HG03103 (cell line): ENCODE measurements around the gene CCR3.

Source experiments
- ATAC-seq: cut with Tn5 transposase; IDR thresholded peaks from one replicate; pipeline ENCODE4 v1.9.1; 2021; ENCODE audit warnings: low read depth; ENCODE audit not compliant: unreplicated experiment

The CCR3 gene

DNA sequence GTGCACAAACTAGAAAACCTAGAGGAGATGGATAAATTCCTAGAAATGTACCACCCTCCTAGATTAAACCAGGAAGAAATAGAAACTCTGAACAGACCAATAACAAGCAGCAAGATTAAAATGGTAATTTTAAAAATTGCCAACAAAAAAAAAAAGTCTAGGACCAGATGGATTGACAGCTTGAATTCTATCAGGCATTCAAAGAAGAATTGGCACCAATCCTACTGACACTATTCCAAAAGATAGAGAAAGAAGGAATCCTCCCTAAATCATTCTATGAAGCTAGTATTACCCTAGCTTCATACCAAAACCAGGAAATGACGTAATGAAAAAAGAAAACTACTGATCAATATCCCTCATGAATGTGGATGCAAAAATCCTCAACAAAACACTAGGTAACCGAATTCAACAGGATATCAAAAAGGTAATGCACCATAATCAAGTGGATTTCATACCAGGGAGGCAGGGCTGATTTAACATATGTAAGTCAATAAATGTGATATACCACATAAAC, 24.0 kb upstream of the CCR3 start:
- no peak for ATAC-seq

DNA sequence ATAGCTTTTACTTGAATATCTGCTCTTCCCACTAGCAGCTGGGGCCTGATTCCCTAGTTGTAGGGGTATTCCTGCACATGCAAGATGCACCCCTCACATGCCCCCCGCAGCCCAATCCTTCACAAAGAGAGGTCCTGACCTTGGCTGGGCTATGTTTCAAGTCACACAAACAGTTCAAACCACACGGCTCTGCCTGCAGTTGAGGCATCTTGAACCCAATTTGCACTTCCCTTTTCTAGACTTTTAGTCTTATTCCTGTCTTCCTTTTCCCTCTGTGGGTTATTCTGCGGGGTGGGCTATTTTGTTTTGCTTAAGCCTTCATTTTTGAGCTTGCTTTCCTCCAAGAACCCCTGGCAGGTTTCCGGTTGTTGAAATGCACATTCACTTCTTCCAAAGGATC, 20.9 kb upstream of the CCR3 start:
- ATAC-seq = no peak

DNA sequence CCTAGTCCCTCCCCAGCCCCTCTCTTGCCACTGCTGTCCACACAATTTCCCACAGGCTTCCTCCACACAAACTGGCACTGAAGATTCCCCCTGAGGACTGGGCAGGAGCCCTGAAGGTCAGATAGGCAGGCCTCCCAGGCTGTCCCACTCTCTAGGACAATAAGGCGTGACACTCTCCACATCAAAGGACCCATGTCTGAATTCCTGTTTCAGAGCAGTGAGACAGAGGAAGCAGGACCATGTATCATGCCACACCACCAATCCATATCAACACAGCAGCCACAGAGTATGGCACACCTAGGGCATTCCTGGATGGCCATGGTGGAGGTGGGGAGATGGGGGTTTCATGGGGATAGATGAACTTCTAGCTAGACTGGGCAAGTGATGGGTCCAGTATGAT, 20.3 kb upstream of the CCR3 start:
- no peak for ATAC-seq

DNA sequence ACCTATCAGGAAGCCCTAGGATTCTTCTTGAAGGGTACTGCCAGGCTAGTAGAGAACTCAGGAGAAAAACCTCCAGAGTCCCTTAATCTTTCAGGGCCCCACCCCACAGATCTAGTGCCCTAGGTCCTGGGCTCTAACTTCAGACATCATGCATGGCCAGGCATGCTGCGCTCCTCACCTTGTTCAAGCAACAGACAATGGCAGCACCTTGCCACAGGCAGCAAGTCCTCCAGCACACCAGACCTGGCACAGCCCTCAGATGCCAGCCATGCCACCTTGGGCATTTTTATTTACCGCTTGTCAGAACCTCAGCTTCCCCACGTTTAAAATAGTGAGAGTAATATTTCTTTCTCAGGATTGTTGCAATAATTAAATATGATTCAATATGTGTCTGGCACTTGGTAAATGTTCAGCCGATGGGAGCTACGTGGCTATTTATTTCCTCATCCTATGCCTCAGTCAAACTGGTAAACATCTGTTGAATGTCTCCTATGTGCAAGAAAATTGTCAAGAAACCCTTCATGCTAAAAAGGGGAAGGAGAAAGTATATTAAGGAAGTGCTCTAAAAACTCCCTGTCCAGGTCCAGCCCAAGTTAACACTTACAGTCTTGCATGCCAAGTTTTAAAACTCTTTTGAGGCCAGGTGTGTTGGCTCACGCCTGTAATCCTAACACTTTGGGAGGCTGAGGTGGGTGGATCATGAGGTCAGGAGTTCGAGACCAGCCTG, 19.7 kb upstream of the CCR3 start:
- ATAC-seq = no peak

DNA sequence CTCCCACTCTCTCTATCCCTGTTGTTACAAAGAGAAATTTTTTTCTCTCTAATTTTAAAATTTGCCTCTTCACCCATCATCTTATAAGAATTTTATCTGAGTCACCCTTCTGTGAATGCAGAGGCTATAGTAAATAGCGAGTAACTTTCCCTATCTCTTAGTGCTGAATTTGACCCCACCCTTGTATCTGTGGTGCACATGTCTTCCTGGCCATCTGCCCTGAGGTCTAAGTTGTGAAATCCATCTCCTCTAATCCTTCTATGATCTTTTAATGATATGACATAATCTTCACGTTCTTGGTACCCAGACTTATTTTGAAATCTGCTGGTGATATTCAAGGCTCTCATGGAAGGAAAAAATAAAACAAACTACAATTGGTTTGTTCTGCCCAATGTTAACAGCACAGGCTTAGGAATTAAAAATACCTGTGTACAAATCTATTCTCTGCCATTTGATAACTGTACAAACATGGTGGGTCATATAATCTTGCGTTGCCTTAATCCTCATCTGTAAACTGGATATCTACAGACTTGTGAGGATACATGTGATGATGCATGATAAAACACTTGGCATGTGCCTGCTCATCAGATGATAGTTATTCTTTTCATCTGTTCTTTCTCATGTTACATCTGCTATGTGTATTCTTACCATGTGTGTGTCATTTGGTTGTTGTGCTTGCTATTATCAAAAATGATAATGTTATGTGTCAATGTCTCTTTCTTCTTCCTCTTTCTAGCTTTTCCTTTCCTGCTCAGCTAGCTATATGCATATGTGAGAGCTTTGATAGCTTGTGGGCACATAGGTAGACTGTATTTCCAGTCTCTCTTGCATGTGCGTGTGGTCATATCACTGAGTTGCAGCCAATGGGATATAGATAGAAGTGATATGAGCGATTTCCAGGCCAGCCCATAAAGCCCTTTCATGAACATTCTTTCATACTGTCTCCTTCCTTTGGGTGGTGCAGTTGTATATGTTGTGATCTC, 13.7 kb upstream of the CCR3 start:
- no peak for ATAC-seq

DNA sequence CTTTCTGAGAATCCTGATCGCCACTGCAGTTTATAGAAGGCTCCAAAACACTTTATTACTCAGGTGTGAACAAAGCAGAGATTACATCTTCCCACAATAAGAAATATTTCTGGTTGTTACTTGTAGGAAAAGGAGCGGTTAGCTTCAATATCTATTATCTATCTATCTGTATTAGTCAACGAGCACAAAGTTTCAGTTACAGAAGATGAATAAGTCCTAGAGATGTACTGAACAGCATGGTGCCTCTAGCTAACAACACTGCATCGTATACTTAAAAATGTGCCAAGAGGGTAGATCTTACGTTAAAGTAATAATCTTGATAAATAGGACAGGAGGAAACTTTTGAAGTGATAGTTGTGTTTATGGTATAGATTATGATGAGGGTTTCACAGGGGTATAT, 10.9 kb upstream of the CCR3 start:
- ATAC-seq = no peak

DNA sequence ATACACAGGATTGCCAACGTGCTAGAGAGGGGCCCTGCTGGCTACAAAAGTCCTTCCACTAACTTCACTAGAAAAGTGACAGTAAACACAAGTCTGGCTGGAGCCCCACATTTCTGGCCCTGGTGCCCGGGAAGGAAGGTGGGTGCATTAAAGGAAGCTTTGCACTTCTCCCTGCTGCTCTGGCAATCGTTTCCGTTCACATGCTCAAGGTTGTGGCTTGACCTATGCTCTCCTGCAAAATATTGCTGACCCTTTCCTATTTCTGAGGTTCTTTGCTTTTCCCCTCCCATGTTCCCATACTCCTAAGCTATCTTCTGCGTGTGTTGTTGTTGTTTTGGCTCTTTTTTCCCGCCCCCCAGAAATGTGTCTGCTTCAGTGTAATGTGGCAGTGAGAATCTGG, 9.1 kb upstream of the CCR3 start:
- no peak for ATAC-seq

DNA sequence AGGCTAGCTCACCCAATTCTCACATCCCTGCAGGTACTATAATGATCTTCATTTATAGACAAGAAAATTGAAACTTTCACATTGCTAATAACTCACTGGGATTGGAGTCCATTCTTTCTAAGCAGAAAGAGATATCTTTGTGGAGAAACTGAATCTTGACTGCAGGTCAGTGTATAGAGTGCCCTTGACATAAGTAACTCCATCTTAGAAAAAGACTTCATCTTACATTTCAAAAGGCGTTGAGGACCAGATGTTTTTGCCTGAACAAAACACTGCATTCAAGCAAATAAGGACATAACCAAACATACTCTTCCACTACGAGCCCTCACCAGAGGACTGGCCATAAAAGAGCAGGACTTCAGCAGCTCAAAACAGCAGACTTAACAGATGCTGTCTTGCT, 6.8 kb upstream of the CCR3 start:
- no peak for ATAC-seq

DNA sequence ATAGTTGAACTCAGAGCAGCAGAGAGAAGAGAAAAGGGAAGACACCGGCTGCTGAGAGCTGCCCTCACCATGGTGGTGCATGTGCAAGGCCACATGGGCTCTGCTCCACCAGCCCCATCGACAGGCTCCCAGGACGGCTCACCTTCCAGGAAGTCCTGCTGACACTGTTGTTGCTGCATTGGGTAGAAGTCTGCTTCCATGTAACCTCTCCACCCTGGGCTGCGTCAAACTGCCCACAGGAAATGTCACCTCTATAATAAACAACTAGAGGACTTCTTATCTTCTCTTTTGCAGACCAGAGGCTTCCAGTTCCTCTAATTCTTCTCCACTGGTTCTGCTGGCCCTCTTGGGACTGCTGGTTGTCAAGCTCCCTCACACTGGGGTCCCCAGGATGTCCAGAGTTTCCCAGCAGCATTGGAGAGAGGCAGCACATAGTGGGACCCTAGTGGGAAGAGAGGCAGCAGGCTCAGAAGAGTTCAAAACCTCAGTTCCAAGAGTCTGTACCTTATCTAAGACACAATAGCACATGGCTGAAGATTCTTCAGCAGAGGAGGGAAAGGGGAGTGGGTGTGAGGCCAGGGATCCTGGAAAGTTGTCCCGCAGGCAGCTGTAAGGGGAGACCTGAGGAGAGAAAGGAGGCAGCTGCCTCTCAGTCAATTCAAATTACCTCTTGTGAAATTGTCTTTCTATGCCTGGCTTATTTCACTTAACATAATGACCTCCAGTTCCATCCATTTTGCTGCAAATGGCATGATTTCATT, 5.8 kb upstream of the CCR3 start:
- no peak for ATAC-seq

DNA sequence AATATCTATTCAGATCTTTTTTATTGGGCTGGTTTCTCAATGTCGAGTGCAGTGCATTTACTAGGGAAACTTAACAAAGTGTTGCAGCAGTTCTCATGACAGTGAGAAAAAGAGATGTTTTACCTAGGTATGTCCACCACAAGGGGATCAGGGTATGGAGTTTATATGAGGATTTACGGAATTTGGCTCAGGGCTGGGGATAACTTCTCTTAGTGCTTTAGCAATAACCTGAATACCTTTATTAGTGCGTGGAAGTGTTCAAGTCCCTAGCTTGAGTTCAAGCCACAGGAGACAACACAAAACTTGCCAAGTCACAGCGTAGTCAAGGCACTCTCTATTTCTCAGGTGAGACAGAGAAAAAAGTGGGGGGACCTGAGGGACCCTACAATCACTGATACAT, 3.9 kb upstream of the CCR3 start:
- no peak for ATAC-seq

DNA sequence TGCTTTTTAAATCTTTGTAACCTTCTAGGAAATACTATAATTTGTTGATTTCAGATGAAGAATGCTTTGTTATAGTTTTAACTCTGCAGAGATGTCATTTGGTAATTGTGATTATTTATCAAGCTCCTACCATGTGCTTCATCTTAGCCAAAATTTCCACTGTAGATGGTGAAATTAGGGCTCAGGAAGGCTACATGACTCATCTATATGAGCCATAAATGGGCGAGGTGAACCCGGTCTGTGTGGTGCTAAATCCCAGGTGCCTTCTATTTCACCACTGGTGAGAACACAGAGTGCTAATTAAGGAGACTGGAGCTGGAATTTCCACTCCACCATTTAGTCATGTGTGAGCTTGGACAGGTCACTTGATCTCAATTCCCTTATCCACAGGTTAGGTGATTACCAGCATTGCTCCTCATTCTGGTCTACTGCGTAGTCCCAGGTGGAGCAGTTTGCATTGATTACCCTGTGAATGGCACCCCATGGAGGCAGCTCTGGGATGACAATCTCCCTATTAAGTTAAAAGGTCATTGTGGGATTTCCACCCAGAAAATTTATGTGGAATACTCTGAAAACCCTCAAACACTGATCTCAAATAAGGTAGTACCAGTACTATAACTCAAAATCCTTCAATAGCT, 2.8 kb upstream of the CCR3 start:
- ATAC-seq = no peak

DNA sequence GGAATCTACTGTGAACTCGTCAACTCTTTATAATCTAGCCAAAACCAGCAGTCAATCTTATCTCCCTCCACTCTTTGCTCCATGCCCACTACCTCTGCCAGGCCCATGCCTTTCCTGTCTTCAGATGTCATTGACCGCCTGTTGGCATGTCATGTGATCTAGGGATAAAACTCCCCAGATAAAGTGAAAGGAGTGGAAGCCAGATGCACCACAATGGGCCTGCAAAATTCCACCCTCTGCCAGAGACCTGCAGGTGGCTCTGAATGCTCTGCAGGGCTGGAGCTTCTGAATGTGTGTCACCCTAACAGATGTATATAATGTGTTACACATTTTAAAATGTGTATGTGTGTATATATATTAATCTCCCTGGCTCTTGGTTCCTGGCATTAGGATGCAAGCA, 2.3 kb upstream of the CCR3 start:
- no peak for ATAC-seq

DNA sequence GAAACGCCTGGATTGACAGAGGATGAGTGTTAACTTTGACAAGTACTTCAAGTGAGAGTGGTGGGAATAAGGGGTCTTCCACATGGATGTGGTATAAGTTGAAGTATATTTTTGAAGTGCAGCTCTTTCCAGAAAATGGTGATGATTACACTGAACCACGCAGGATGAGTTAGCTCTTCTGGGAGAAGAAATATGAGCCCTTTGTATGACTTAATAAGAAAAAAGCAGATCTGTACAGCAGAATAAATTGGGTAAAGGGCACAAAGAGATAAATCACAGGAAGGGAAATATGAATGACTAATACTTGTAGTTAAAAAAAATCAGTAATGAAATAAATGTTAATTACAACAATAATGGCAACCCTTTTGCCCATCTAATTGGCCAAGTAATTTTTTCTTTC, 1.3 kb downstream of the CCR3 start:
- no peak for ATAC-seq

DNA sequence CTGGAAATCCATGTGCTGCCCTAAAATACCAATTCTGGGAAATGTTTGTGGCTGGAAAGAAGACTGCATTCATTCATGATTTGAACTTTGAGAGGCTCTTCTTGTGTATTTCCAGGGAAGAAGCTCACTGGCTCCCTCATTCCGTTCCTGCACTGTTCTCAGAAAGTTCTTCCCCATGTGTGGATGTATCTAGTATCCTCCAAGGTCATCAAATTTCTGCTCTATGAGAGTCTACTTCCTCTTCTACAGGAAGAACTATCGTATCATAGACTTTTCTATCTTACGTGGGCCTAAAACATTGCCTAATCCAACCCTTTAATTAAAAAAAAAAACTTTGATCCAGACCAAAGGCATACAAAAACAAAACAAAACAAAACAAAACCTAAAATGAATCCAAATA, 2.9 kb downstream of the CCR3 start:
- ATAC-seq = no peak

DNA sequence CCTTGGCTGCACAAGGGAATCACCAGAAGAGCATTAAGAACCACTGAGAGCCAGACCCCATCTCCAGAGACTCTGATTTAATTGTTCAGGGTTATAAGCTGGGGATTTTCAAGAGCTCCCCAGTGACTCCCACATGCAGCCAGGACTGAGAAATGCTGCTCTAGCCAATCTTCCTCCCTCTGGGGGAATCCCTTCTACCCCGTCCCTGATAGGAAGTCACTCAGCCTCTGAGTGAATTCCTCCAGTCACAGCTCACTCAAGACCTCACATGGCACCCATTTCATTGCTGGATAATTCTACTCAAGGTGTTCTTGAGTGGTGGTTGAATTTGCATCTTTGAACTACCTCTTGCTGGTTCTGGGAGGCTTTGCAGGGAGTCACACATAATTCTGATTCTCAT, 10.7 kb downstream of the CCR3 start:
- ATAC-seq = no peak

DNA sequence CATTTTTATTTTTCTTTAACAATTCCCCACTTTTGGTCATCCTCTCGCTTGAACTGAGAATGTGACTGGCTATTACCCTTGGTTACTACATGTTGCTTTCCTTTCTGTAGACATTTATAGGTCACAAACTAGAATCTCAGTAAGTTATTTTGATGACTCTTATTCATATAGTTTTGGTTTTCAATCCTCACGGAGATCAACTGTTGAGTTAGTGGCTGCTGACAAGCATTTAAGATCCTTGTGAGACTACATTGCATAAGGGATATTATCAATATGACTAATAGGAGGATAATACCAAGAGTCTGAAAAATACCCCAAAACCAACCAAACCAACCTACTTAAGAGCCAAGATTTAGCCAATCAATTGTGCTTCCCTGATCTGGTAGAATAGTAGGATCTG, 16.3 kb downstream of the CCR3 start:
- no peak for ATAC-seq

DNA sequence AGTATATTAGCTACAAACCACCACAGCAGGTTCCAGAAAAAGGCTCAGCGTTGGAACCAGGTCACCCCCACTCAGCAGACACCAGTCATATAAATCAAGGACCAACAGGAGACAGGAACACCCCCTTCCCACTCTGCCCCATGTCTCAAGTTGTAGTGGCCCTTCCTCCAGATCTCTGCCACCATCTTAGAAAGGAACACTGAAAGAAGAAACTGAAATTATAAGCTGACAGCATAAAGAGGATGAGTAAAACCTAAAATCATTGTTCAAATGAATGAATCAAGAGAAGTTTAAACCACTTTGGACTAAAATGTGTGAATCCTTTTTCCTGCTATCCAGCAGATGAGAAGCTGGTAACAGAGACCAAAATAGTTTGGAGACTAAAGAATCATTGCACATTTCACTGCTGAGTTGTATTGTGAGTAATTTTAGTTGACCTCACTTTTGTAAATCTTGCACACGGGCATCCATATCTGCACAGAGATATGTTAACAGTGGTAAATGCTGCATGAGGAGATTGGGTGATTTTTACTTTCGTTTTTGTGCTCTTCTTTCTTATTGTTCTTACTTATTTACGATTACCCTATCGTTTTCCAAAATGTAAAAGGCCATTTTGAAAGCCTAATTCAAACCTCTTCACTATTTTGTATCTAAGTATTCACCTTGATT, 19.8 kb downstream of the CCR3 start:
- no peak for ATAC-seq

DNA sequence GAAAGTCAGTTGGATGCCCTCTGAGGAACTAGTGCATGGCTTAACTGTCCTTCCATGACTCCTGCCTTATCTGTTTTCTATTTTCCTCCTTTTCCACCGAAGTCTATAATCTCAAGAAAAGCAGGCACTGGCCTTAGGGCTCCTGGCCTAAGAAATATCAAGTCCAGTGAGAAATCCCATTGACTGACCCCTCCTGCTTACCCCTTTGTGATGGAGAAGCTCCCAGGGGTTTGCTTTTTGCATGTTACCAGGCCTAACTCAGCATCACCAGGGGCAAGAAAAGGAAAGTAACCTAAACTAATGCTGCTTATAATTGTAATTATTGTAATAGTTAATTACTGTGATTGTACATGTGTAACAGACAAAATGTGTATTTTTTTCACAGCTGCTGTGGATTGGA, 21.7 kb downstream of the CCR3 start:
- no peak for ATAC-seq

DNA sequence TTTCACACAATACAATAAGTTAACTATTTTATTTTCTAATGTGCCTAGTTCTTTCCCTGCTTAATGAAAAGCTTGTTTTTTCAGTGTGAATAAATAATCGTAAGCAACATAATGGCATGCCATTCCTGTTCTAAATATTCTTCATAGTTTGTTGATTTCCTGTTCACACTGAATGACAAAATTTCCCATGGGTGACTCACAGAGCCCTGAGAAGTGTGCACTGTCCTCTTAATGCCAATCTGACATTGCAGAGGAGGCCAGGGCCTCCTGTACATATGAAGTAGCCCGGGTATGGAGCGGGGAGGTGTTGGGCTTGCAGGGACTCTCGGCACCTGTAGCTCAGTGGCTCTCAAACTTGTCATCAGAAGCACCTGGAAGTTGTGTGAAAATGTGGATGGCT, 24.3 kb downstream of the CCR3 start:
- ATAC-seq = no peak

DNA sequence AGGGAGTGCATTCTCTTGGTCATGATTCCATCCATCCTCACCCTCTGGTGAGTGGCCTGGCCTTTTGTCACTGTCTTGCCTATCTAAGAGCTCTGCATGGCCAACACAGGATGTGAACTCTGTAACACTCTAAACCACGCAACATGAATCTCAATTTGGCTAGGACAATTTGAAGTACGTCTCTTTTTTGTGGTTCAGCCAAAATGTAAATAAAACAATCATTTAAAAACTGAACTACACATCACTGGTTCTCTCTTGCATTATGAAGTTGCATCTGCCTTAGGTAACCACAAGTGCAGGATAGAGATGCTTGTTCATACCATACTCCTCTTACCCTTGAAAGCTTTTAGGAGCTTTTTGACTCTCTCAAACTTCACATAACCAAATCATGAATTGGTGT, 27.3 kb downstream of the CCR3 start:
- ATAC-seq = no peak
